ENCODE measurements around the gene NCF1.
"Not testable (repeated sequence)": the region's sequence is repeated elsewhere in the genome, so short reads cannot be mapped to it uniquely, and the experiment has no call there.

DNA sequence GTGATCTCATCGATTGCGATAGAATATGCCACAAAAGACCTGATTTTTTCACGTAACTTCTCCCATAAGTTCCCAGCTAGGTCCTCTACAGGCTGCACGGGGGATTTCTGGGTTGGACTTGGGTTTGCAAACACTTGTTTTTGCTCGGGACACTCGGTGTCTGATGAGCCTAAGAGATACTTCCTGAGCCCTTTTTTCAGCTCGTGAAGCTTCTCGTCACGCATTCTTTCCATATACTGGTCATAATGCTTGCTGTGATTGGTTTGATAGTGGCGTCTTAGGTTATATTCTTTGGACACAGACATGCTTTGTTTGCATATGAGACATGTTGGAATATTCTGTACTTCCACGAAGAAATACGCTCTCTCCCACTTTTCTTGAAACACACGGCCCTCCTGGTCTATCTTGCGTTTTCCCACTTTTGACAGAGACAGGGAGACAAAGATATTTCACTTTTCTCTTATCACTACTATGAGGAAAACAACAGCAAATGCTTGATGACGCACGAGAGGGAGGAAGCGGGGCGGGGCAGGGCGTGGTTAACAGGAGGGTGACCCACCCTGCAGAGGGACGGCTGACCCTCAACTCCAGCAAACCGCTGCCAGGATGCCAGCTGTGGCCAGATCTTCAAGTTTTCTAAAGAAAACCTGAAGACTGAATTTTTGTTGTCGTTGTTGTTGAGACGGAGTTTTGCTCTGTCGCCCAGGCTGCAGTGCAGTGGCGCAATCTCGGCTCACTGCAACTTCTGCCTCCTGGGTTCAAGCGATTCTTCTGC, 24.2 kb downstream of the NCF1 start:
- TF ChIP-seq, protein P1, sequence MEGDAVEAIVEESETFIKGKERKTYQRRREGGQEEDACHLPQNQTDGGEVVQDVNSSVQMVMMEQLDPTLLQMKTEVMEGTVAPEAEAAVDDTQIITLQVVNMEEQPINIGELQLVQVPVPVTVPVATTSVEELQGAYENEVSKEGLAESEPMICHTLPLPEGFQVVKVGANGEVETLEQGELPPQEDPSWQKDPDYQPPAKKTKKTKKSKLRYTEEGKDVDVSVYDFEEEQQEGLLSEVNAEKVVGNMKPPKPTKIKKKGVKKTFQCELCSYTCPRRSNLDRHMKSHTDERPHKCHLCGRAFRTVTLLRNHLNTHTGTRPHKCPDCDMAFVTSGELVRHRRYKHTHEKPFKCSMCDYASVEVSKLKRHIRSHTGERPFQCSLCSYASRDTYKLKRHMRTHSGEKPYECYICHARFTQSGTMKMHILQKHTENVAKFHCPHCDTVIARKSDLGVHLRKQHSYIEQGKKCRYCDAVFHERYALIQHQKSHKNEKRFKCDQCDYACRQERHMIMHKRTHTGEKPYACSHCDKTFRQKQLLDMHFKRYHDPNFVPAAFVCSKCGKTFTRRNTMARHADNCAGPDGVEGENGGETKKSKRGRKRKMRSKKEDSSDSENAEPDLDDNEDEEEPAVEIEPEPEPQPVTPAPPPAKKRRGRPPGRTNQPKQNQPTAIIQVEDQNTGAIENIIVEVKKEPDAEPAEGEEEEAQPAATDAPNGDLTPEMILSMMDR (IDR thresholded peaks at IDR 0.05; ENCODE audit: borderline replicate concordance, extremely low read depth, low read length, poor library complexity, severe bottlenecking): not testable (repeated sequence)
- not testable (repeated sequence) for TF ChIP-seq EZH2 (IDR thresholded peaks at IDR 0.05; ENCODE audit: borderline replicate concordance, low read depth, low read length, severe bottlenecking)

Measured in DND-41 (cell line).